Tibial nerve (tissue), 3 donors: ENCODE data around the gene E2F8.

Experiments used
- POLR2A ChIP-seq, 2 donors: fragments of 450-650 bp; IDR thresholded peaks; one replicate each; pipeline ENCODE4 v1.6.1; 2017; ENCODE audit warnings: antibody characterized with exemption in 2 of 2, mild to moderate bottlenecking in 2 of 2, moderate library complexity in 2 of 2
- TF ChIP-seq, protein P1 (sequence below), 5 experiments: fragments of 200-600 bp in 3 of 5; fragments of 450-650 bp in 2 of 5; sonication (generic) in 3 of 5; IDR thresholded peaks; one replicate each; pipeline ENCODE4 v1.5.1; 2016 to 2019; ENCODE audit warnings: antibody characterized with exemption in 5 of 5, mild to moderate bottlenecking in 3 of 5, moderate library complexity in 2 of 5

GRCh38 chr11:19242179-19242932, 1.6 kb upstream of the E2F8 start:
- TF ChIP-seq, protein P1, sequence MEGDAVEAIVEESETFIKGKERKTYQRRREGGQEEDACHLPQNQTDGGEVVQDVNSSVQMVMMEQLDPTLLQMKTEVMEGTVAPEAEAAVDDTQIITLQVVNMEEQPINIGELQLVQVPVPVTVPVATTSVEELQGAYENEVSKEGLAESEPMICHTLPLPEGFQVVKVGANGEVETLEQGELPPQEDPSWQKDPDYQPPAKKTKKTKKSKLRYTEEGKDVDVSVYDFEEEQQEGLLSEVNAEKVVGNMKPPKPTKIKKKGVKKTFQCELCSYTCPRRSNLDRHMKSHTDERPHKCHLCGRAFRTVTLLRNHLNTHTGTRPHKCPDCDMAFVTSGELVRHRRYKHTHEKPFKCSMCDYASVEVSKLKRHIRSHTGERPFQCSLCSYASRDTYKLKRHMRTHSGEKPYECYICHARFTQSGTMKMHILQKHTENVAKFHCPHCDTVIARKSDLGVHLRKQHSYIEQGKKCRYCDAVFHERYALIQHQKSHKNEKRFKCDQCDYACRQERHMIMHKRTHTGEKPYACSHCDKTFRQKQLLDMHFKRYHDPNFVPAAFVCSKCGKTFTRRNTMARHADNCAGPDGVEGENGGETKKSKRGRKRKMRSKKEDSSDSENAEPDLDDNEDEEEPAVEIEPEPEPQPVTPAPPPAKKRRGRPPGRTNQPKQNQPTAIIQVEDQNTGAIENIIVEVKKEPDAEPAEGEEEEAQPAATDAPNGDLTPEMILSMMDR (IDR thresholded peaks at IDR 0.05): no peak
- no peak for TF ChIP-seq POLR2A (IDR thresholded peaks at IDR 0.05)
